Keratinocyte (primary cell): ENCODE measurements around the gene TSTD2. TPM values are rescaled to one million over a fixed set of nuclear protein-coding genes. Genes with fewer than 3 reads are reported as not detected.

Experiments used
- DNase-seq: peaks from one replicate; pipeline ENCODE4 v3.0.0-alpha.2; 2011; ENCODE audit warnings: low read depth, missing footprints, low spot score
- FAIRE-seq: peaks from 2 replicates; lab custom pipeline; 2011; peaks lifted over from hg19 to GRCh38; lab: Jason Lieb, UNC
- H2AFZ ChIP-seq: 2 replicates; pipeline ENCODE4 v1.6.0; 2012; ENCODE audit warnings: low read length, control low read depth, inconsistent platforms; ENCODE audit not compliant: control insufficient read depth
- H3K27ac ChIP-seq: 2 replicates; pipeline ENCODE4 v1.5.1; 2011; ENCODE audit warnings: low read length; ENCODE audit not compliant: control insufficient read depth, insufficient read depth
- H3K27me3 ChIP-seq: 3 replicates; pipeline ENCODE4 v1.6.0; 2011; ENCODE audit warnings: low read length; ENCODE audit not compliant: control insufficient read depth, insufficient read depth; ENCODE audit errors: extremely low read depth
- H3K36me3 ChIP-seq, 2 experiments: 2 replicates in 1 of 2; 3 replicates in 1 of 2; pipeline ENCODE4 v1.5.1; 2011; ENCODE audit warnings: low read length in 2 of 2, mild to moderate bottlenecking in 1 of 2; ENCODE audit not compliant: control insufficient read depth in 2 of 2, insufficient read depth in 2 of 2; ENCODE audit errors: extremely low read depth in 1 of 2
- H3K4me1 ChIP-seq: 3 replicates; pipeline ENCODE4 v1.5.1; 2011; ENCODE audit warnings: low read length; ENCODE audit not compliant: control insufficient read depth, insufficient read depth; ENCODE audit errors: extremely low read depth
- H3K4me2 ChIP-seq: 3 replicates; pipeline ENCODE4 v1.6.0; 2011; ENCODE audit warnings: low read depth, low read length; ENCODE audit not compliant: control insufficient read depth, insufficient read depth; ENCODE audit errors: extremely low read depth
- H3K4me3 ChIP-seq, 3 experiments: fragments of 200-600 bp in 1 of 3; sonication (generic) in 1 of 3; 2 replicates in 2 of 3; 3 replicates in 1 of 3; pipeline ENCODE4 v1.5.1; 2011 to 2016; ENCODE audit warnings: low read length in 3 of 3, mild to moderate bottlenecking in 3 of 3, control low read depth in 2 of 3, inconsistent platforms in 1 of 3, low read depth in 1 of 3, mixed read lengths in 1 of 3, mixed run types in 1 of 3, moderate library complexity in 1 of 3; ENCODE audit not compliant: control insufficient read depth in 2 of 3, insufficient read depth in 2 of 3; ENCODE audit errors: extremely low read depth in 1 of 3
- H3K79me2 ChIP-seq: 2 replicates; pipeline ENCODE4 v1.6.0; 2012; ENCODE audit warnings: low read length; ENCODE audit not compliant: control insufficient read depth, insufficient read depth
- H3K9ac ChIP-seq: 3 replicates; pipeline ENCODE4 v1.6.0; 2011; ENCODE audit warnings: low read length; ENCODE audit not compliant: control insufficient read depth, insufficient read depth; ENCODE audit errors: extremely low read depth
- H3K9me1 ChIP-seq: 3 replicates; pipeline ENCODE4 v1.6.0; 2011; ENCODE audit warnings: low read length; ENCODE audit not compliant: control insufficient read depth, insufficient read depth; ENCODE audit errors: extremely low read depth
- H3K9me3 ChIP-seq: 2 replicates; pipeline ENCODE4 v1.5.1; 2012; ENCODE audit warnings: low read depth, low read length; ENCODE audit not compliant: control insufficient read depth
- H4K20me1 ChIP-seq: 3 replicates; pipeline ENCODE4 v1.6.0; 2011; ENCODE audit warnings: low read length; ENCODE audit not compliant: control insufficient read depth, insufficient read depth; ENCODE audit errors: extremely low read depth
- CTCF ChIP-seq, 3 experiments: IDR thresholded peaks in 1 of 3; conservative IDR thresholded peaks in 1 of 3; optimal IDR thresholded peaks in 1 of 3; 2 replicates in 2 of 3; 3 replicates in 1 of 3; pipeline versions ENCODE3 to v1.5.1; 2011; ENCODE audit warnings: low read length in 3 of 3, mild to moderate bottlenecking in 3 of 3, moderate library complexity in 2 of 3, control low read depth in 1 of 3, inconsistent platforms in 1 of 3; ENCODE audit not compliant: insufficient read depth in 2 of 3; ENCODE audit errors: extremely low read depth in 1 of 3
- EZH2 ChIP-seq: IDR thresholded peaks from one replicate; pipeline ENCODE4 v1.6.1; 2012; ENCODE audit warnings: inconsistent platforms, mild to moderate bottlenecking, low read length, moderate library complexity
- dilution Hi-C: fragments of 300-500 bp; cut with MboI; formaldehyde crosslinking; loops from one replicate; pipeline ENCODE4 v1.7.0; 2020; ENCODE audit warnings: low sequenced_read_pairs; ENCODE audit not compliant: extremely low pct_ligation_motif_present
- polyA plus RNA-seq, 5 experiments: library from polyadenylated mRNA; depleted of rRNA in 3 of 5; stranded (reverse) in 3 of 5; stranded (forward) in 1 of 5; unstranded in 1 of 5; fragments of >200 nt; gene quantifications; 1 replicate in 1 of 5; 2 replicates in 3 of 5; 3 replicates in 1 of 5; pipeline versions ENCODE4 v1.2.1 to v1.2.3, GENCODE V29; 2011 to 2012; ENCODE audit warnings: missing spikeins in 2 of 5, low read depth in 1 of 5, low replicate concordance in 1 of 5

Gene TSTD2
- polyA plus RNA-seq, 1 donor (not counting 4 experiments of a cell fraction or from before 2014, with no cell fraction given): 17.2 TPM

GRCh38 chr9:97596906-97597305 is 36.3 kb downstream of the TSTD2 start:
- no peaks in the 10 kb centered on the region for H4K20me1 ChIP-seq

GRCh38 chr9:97594381-97594921 is 38.7 kb downstream of the TSTD2 start:
- Histone ChIP-seq H3K9me3 (no peaks in the 10 kb centered on the region), H3K79me2 (no peaks in the 10 kb centered on the region), H3K27me3 (peaks cover 5% of the 10 kb centered on the region), H3K4me2 (no peak overlapping the region), H2AFZ (no peak overlapping the region), H3K4me3 (no peak overlapping the region), H3K4me1 (no peaks in the 10 kb centered on the region), H3K9ac (no peak overlapping the region), H3K27ac (no peak overlapping the region), H3K9me1 (no peaks in the 10 kb centered on the region), H3K36me3 (peaks cover 0 to under 1% of the 10 kb centered on the region in 2 experiments), H4K20me1 (no peaks in the 10 kb centered on the region)
- no peak for FAIRE-seq
- TF ChIP-seq CTCF (optimal IDR thresholded peaks at IDR 0.05 in 1 of 3, IDR thresholded peaks at IDR 0.05 in 1 of 3, conservative IDR thresholded peaks at IDR 0.05 in 1 of 3; ENCODE audit: extremely low read depth in 1 of 3, insufficient read depth in 2 of 3, low read length in 3 of 3) (no peak), EZH2 (no peak)
- dilution Hi-C loops: no loop called here
- DNase-seq: no peak

More at GRCh38 chr9:97596906-97597305, 36.3 kb downstream of the TSTD2 start:
- Histone ChIP-seq H2AFZ (no peak overlapping the region), H3K9me1 (no peaks in the 10 kb centered on the region), H3K27me3 (peaks cover 5% of the 10 kb centered on the region), H3K4me1 (no peaks in the 10 kb centered on the region), H3K36me3 (peaks cover 10 to 11% of the 10 kb centered on the region in 2 experiments), H3K9me3 (no peaks in the 10 kb centered on the region), H3K9ac (no peak overlapping the region), H3K4me2 (no peak overlapping the region), H3K27ac (no peak overlapping the region), H3K4me3 (no peak overlapping the region), H3K79me2 (no peaks in the 10 kb centered on the region)
- DNase-seq (no peak), FAIRE-seq (no peak)
- dilution Hi-C loops: no loop called here
- TF ChIP-seq EZH2 (no peak), CTCF (optimal IDR thresholded peaks at IDR 0.05 in 1 of 3, IDR thresholded peaks at IDR 0.05 in 1 of 3, conservative IDR thresholded peaks at IDR 0.05 in 1 of 3; ENCODE audit: extremely low read depth in 1 of 3, insufficient read depth in 2 of 3, low read length in 3 of 3) (no peak)
